Measurements from ENCODE around the gene ST8SIA1.

DNA sequence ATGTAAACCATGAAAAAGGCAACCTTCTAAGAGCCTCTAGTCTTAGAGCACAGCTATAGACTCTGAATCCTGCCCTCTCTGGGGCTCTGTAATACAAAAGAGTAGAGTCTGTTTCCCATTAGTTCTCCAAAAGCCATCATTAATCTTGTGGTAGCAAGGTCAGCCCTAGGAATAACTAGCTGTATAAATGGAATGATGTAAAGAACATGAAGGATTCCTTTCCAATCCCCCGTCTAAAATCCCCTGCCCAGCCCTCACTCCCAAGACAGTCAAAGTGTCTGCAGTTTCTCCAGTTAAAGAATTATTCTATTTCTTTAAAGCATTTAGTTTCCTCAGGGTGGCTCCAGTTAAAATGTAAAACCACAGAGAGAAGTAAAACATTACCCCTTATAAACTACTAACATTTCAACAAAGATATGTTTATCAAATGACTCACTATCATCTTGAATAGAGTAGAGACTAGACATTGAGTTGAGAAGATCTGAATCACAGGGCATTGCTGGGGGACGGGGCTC is 104.2 kb downstream of the ST8SIA1 start:
- TF ChIP-seq, protein P1, sequence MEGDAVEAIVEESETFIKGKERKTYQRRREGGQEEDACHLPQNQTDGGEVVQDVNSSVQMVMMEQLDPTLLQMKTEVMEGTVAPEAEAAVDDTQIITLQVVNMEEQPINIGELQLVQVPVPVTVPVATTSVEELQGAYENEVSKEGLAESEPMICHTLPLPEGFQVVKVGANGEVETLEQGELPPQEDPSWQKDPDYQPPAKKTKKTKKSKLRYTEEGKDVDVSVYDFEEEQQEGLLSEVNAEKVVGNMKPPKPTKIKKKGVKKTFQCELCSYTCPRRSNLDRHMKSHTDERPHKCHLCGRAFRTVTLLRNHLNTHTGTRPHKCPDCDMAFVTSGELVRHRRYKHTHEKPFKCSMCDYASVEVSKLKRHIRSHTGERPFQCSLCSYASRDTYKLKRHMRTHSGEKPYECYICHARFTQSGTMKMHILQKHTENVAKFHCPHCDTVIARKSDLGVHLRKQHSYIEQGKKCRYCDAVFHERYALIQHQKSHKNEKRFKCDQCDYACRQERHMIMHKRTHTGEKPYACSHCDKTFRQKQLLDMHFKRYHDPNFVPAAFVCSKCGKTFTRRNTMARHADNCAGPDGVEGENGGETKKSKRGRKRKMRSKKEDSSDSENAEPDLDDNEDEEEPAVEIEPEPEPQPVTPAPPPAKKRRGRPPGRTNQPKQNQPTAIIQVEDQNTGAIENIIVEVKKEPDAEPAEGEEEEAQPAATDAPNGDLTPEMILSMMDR (IDR thresholded peaks at IDR 0.05), result no peak
- no peak for TF ChIP-seq POLR2A (IDR thresholded peaks at IDR 0.05)

Measured in breast epithelium (tissue), 3 donors.